Measurements from ENCODE around the gene SLC22A13.

- TF ChIP-seq CTCF (IDR thresholded peaks at IDR 0.05) (no peak), POLR2A (IDR thresholded peaks at IDR 0.05) (no peak)
Measured at GRCh38 chr3:38314112-38314763, 48.6 kb downstream of the SLC22A13 start.

Measured in body of pancreas (tissue), 4 donors.